Suprapubic skin (tissue), 4 donors: ENCODE data around the gene ANKUB1.

Source experiments
- CTCF ChIP-seq, 2 donors: fragments of 200-600 bp in 1 of 2; fragments of 450-650 bp in 1 of 2; sonication (generic) in 1 of 2; IDR thresholded peaks; one replicate each; pipeline ENCODE4 v1.5.1; 2016 to 2019; ENCODE audit warnings: antibody characterized with exemption in 2 of 2, mild to moderate bottlenecking in 1 of 2, moderate library complexity in 1 of 2
- POLR2A ChIP-seq, 2 donors: fragments of 450-650 bp; IDR thresholded peaks; one replicate each; pipeline ENCODE4 v1.6.1; 2017; ENCODE audit warnings: antibody characterized with exemption in 2 of 2, mild to moderate bottlenecking in 2 of 2, moderate library complexity in 2 of 2
- POLR2AphosphoS5 ChIP-seq, 3 donors: sonication (generic); formaldehyde crosslinking; IDR thresholded peaks; one replicate each; pipeline ENCODE4 v1.6.1; 2017; ENCODE audit warnings: antibody characterized with exemption in 3 of 3

- TF ChIP-seq POLR2AphosphoS5 (IDR thresholded peaks at IDR 0.05), result no peak
- TF ChIP-seq CTCF (IDR thresholded peaks at IDR 0.05), result no peak
- TF ChIP-seq POLR2A (IDR thresholded peaks at IDR 0.05), result no peak
Observed at GRCh38 chr3:149815321-149815720, 23.0 kb upstream of the ANKUB1 start.
